Measurements from ENCODE around the gene FAM171A1.
A peak's percentile ranks its signal among the peaks of the same experiment; 100 is the strongest.
"Not testable (repeated sequence)": the region's sequence is repeated elsewhere in the genome, so short reads cannot be mapped to it uniquely, and the experiment has no call there.

The FAM171A1 gene

GRCh38 chr10:15370856-15371701, at the start of gene FAM171A1:
Gene FAM171A1, minus strand, starts transcription at chr10:15371289. Its CDS starts 237 bp downstream, at chr10:15371052.
- Histone ChIP-seq H3K4me3 (ENCODE audit: low read length) (peak within 1 kb of the TSS; percentile 49), H3K27me3 (ENCODE audit: control insufficient read depth, insufficient read depth, low read length) (peaks cover 4% of the 10 kb centered on the region), H3K9ac (ENCODE audit: low read length) (peak within 1 kb of the TSS; percentile 72), H3K4me1 (ENCODE audit: control insufficient read depth, insufficient read depth, low read length) (no peaks in the 10 kb centered on the region), H3K36me3 (ENCODE audit: control insufficient read depth, insufficient read depth, low read length) (no peaks in the 10 kb centered on the region), H3K9me3 (ENCODE audit: control insufficient read depth, low read length) (no peaks in the 10 kb centered on the region)

- Histone ChIP-seq H3K9ac (ENCODE audit: low read length) (no peak overlapping the region), H3K9me3 (ENCODE audit: control insufficient read depth, low read length) (no peaks in the 10 kb centered on the region), H3K36me3 (ENCODE audit: control insufficient read depth, insufficient read depth, low read length) (no peaks in the 10 kb centered on the region), H3K4me3 (ENCODE audit: low read length) (no peak overlapping the region), H3K4me1 (ENCODE audit: control insufficient read depth, insufficient read depth, low read length) (no peaks in the 10 kb centered on the region), H3K27me3 (ENCODE audit: control insufficient read depth, insufficient read depth, low read length) (no peaks in the 10 kb centered on the region)
Observed at GRCh38 chr10:15420858-15421257, 49.8 kb upstream of the FAM171A1 start.

- H3K9ac ChIP-seq (ENCODE audit: low read length), result no peak overlapping the region
- no peaks in the 10 kb centered on the region for H3K4me1 ChIP-seq (ENCODE audit: control insufficient read depth, insufficient read depth, low read length)
- no peak overlapping the region for H3K4me3 ChIP-seq (ENCODE audit: low read length)
- no peaks in the 10 kb centered on the region for H3K27me3 ChIP-seq (ENCODE audit: control insufficient read depth, insufficient read depth, low read length)
- H3K36me3 ChIP-seq (ENCODE audit: control insufficient read depth, insufficient read depth, low read length), result no peaks in the 10 kb centered on the region
- no peaks in the 10 kb centered on the region for H3K9me3 ChIP-seq (ENCODE audit: control insufficient read depth, low read length)
Observed at GRCh38 chr10:15419279-15419874, 48.3 kb upstream of the FAM171A1 start.

GRCh38 chr10:15416034-15416433, 44.9 kb upstream of the FAM171A1 start:
- H3K27me3 ChIP-seq (ENCODE audit: control insufficient read depth, insufficient read depth, low read length), result no peaks in the 10 kb centered on the region
- H3K4me1 ChIP-seq (ENCODE audit: control insufficient read depth, insufficient read depth, low read length), result no peaks in the 10 kb centered on the region
- no peak overlapping the region for H3K9ac ChIP-seq (ENCODE audit: low read length)
- H3K9me3 ChIP-seq (ENCODE audit: control insufficient read depth, low read length), result no peaks in the 10 kb centered on the region
- H3K36me3 ChIP-seq (ENCODE audit: control insufficient read depth, insufficient read depth, low read length), result no peaks in the 10 kb centered on the region
- H3K4me3 ChIP-seq (ENCODE audit: low read length), result no peak overlapping the region

- H3K9ac ChIP-seq (ENCODE audit: low read length), result no peak overlapping the region
- H3K36me3 ChIP-seq (ENCODE audit: control insufficient read depth, insufficient read depth, low read length), result no peaks in the 10 kb centered on the region
- no peak overlapping the region for H3K4me3 ChIP-seq (ENCODE audit: low read length)
- no peaks in the 10 kb centered on the region for H3K9me3 ChIP-seq (ENCODE audit: control insufficient read depth, low read length)
- no peaks in the 10 kb centered on the region for H3K4me1 ChIP-seq (ENCODE audit: control insufficient read depth, insufficient read depth, low read length)
- no peaks in the 10 kb centered on the region for H3K27me3 ChIP-seq (ENCODE audit: control insufficient read depth, insufficient read depth, low read length)
Observed at GRCh38 chr10:15411010-15411409, 39.9 kb upstream of the FAM171A1 start.

- not testable (repeated sequence) for H3K4me3 ChIP-seq (ENCODE audit: low read length); H3K9ac ChIP-seq (ENCODE audit: low read length); H3K27me3 ChIP-seq (ENCODE audit: control insufficient read depth, insufficient read depth, low read length); H3K9me3 ChIP-seq (ENCODE audit: control insufficient read depth, low read length); H3K4me1 ChIP-seq (ENCODE audit: control insufficient read depth, insufficient read depth, low read length); H3K36me3 ChIP-seq (ENCODE audit: control insufficient read depth, insufficient read depth, low read length)
Observed at GRCh38 chr10:15409350-15409749, 38.3 kb upstream of the FAM171A1 start.

- Histone ChIP-seq H3K9me3 (ENCODE audit: control insufficient read depth, low read length) (no peaks in the 10 kb centered on the region), H3K9ac (ENCODE audit: low read length) (no peak overlapping the region), H3K4me1 (ENCODE audit: control insufficient read depth, insufficient read depth, low read length) (no peaks in the 10 kb centered on the region), H3K4me3 (ENCODE audit: low read length) (no peak overlapping the region), H3K27me3 (ENCODE audit: control insufficient read depth, insufficient read depth, low read length) (no peaks in the 10 kb centered on the region), H3K36me3 (ENCODE audit: control insufficient read depth, insufficient read depth, low read length) (no peaks in the 10 kb centered on the region)
Observed at GRCh38 chr10:15408557-15408956, 37.5 kb upstream of the FAM171A1 start.

GRCh38 chr10:15405319-15405718, 34.2 kb upstream of the FAM171A1 start:
- Histone ChIP-seq H3K9ac (ENCODE audit: low read length) (no peak overlapping the region), H3K4me1 (ENCODE audit: control insufficient read depth, insufficient read depth, low read length) (no peaks in the 10 kb centered on the region), H3K27me3 (ENCODE audit: control insufficient read depth, insufficient read depth, low read length) (no peaks in the 10 kb centered on the region), H3K9me3 (ENCODE audit: control insufficient read depth, low read length) (no peaks in the 10 kb centered on the region), H3K36me3 (ENCODE audit: control insufficient read depth, insufficient read depth, low read length) (no peaks in the 10 kb centered on the region), H3K4me3 (ENCODE audit: low read length) (no peak overlapping the region)

- H3K9ac ChIP-seq (ENCODE audit: low read length), result no peak overlapping the region
- no peaks in the 10 kb centered on the region for H3K4me1 ChIP-seq (ENCODE audit: control insufficient read depth, insufficient read depth, low read length)
- H3K9me3 ChIP-seq (ENCODE audit: control insufficient read depth, low read length), result no peaks in the 10 kb centered on the region
- no peak overlapping the region for H3K4me3 ChIP-seq (ENCODE audit: low read length)
- H3K27me3 ChIP-seq (ENCODE audit: control insufficient read depth, insufficient read depth, low read length), result no peaks in the 10 kb centered on the region
- no peaks in the 10 kb centered on the region for H3K36me3 ChIP-seq (ENCODE audit: control insufficient read depth, insufficient read depth, low read length)
Observed at GRCh38 chr10:15401382-15401781, 30.3 kb upstream of the FAM171A1 start.

- not testable (repeated sequence) for H3K4me1 ChIP-seq (ENCODE audit: control insufficient read depth, insufficient read depth, low read length); H3K9ac ChIP-seq (ENCODE audit: low read length); H3K36me3 ChIP-seq (ENCODE audit: control insufficient read depth, insufficient read depth, low read length); H3K4me3 ChIP-seq (ENCODE audit: low read length); H3K9me3 ChIP-seq (ENCODE audit: control insufficient read depth, low read length); H3K27me3 ChIP-seq (ENCODE audit: control insufficient read depth, insufficient read depth, low read length)
Observed at GRCh38 chr10:15400461-15400860, 29.4 kb upstream of the FAM171A1 start.

GRCh38 chr10:15399060-15399661, 28.1 kb upstream of the FAM171A1 start:
- Histone ChIP-seq H3K4me1 (ENCODE audit: control insufficient read depth, insufficient read depth, low read length) (no peaks in the 10 kb centered on the region), H3K9me3 (ENCODE audit: control insufficient read depth, low read length) (no peaks in the 10 kb centered on the region), H3K4me3 (ENCODE audit: low read length) (no peak overlapping the region), H3K27me3 (ENCODE audit: control insufficient read depth, insufficient read depth, low read length) (no peaks in the 10 kb centered on the region), H3K36me3 (ENCODE audit: control insufficient read depth, insufficient read depth, low read length) (no peaks in the 10 kb centered on the region), H3K9ac (ENCODE audit: low read length) (no peak overlapping the region)

- Histone ChIP-seq H3K27me3 (ENCODE audit: control insufficient read depth, insufficient read depth, low read length) (no peaks in the 10 kb centered on the region), H3K4me3 (ENCODE audit: low read length) (no peak overlapping the region), H3K9ac (ENCODE audit: low read length) (no peak overlapping the region), H3K9me3 (ENCODE audit: control insufficient read depth, low read length) (no peaks in the 10 kb centered on the region), H3K36me3 (ENCODE audit: control insufficient read depth, insufficient read depth, low read length) (no peaks in the 10 kb centered on the region), H3K4me1 (ENCODE audit: control insufficient read depth, insufficient read depth, low read length) (no peaks in the 10 kb centered on the region)
Observed at GRCh38 chr10:15395935-15396334, 24.8 kb upstream of the FAM171A1 start.

All from mucosa of stomach (tissue), 1 donor.